Neural cell (in vitro differentiated cells): ENCODE measurements around the gene DHX30. TPM values are rescaled to one million over a fixed set of nuclear protein-coding genes. Genes with fewer than 3 reads are reported as not detected.

Source experiments
- H2AFZ ChIP-seq: fragments of 200-600, 300-800 bp; sonication (generic), shearing (Covaris generic); 2 replicates; pipeline ENCODE4 v1.6.0; 2014; ENCODE audit warnings: low read depth, mild to moderate bottlenecking, antibody characterized with exemption, low read length, moderate library complexity
- H3F3A ChIP-seq: fragments of 200-600 bp; shearing (Covaris generic); 2 replicates; pipeline ENCODE4 v1.6.1; 2016; ENCODE audit warnings: mild to moderate bottlenecking, moderate library complexity, mixed read lengths, antibody characterized with exemption, low read length; ENCODE audit not compliant: insufficient read depth, poor library complexity, severe bottlenecking
- H3K27ac ChIP-seq: fragments of 200-600, 300-800 bp; sonication (generic), shearing (Covaris generic); 2 replicates; pipeline ENCODE4 v1.5.1; 2014; ENCODE audit warnings: mild to moderate bottlenecking, low read length, moderate library complexity
- H3K27me3 ChIP-seq: fragments of 300-800, 200-600 bp; sonication (generic), shearing (Covaris generic); 2 replicates; pipeline ENCODE4 v1.6.0; 2014; ENCODE audit warnings: mild to moderate bottlenecking, low read depth, low read length, moderate library complexity; ENCODE audit not compliant: insufficient read depth
- H3K36me3 ChIP-seq: fragments of 300-800, 200-600 bp; sonication (generic), shearing (Covaris generic); 2 replicates; pipeline ENCODE4 v1.5.1; 2014; ENCODE audit warnings: mild to moderate bottlenecking, antibody characterized with exemption, low read length, moderate library complexity; ENCODE audit not compliant: insufficient read depth
- H3K4me2 ChIP-seq: fragments of 300-800, 200-600 bp; sonication (generic), shearing (Covaris generic); 2 replicates; pipeline ENCODE4 v1.6.0; 2014; ENCODE audit warnings: mild to moderate bottlenecking, low read length
- H3K4me3 ChIP-seq: fragments of 300-800, 200-600 bp; sonication (generic), shearing (Covaris generic); 2 replicates; pipeline ENCODE4 v1.5.1; 2014; ENCODE audit warnings: mild to moderate bottlenecking, low read length, moderate library complexity
- H3K79me2 ChIP-seq: fragments of 200-600 bp; shearing (Covaris generic); replicated peaks from 2 replicates; pipeline ENCODE4 v1.6.0; 2014; ENCODE audit warnings: mild to moderate bottlenecking, low read length, moderate library complexity; ENCODE audit not compliant: insufficient read depth
- H3K9ac ChIP-seq: fragments of 300-800, 200-600 bp; sonication (generic), shearing (Covaris generic); 2 replicates; pipeline ENCODE4 v1.6.1; 2016; ENCODE audit warnings: mild to moderate bottlenecking, low read length, mixed read lengths
- H3K9me2 ChIP-seq: fragments of 200-600 bp; shearing (Covaris generic); 2 replicates; pipeline ENCODE4 v1.6.1; 2016; ENCODE audit warnings: mild to moderate bottlenecking, low read length, mixed read lengths; ENCODE audit not compliant: insufficient read depth
- H3K9me3 ChIP-seq: fragments of 200-600, 300-800 bp; sonication (generic), shearing (Covaris generic); 2 replicates; pipeline ENCODE4 v1.6.1; 2016; ENCODE audit warnings: mild to moderate bottlenecking, mixed run types, low read length, moderate library complexity, mixed read lengths
- H4K20me1 ChIP-seq: fragments of 200-600 bp; shearing (Covaris generic); 2 replicates; pipeline ENCODE4 v1.6.1; 2016; ENCODE audit warnings: mild to moderate bottlenecking, mixed run types; ENCODE audit not compliant: insufficient read depth
- CTCF ChIP-seq: fragments of 450-650 bp; IDR thresholded peaks from 2 replicates; pipeline ENCODE4 v1.5.1; 2014; ENCODE audit warnings: antibody characterized with exemption, mild to moderate bottlenecking, moderate library complexity; ENCODE audit not compliant: poor library complexity, severe bottlenecking
- EP300 ChIP-seq: fragments of 450-650 bp; conservative IDR thresholded peaks from 2 replicates; pipeline ENCODE4 v1.6.1; 2014; ENCODE audit warnings: antibody characterized with exemption, mild to moderate bottlenecking, moderate library complexity; ENCODE audit not compliant: poor library complexity, severe bottlenecking
- EZH2 ChIP-seq: fragments of 200-600, 300-800 bp; shearing (Covaris generic), sonication (generic); IDR thresholded peaks from 2 replicates; pipeline ENCODE4 v1.6.1; 2014; ENCODE audit warnings: antibody characterized with exemption, low read length, borderline replicate concordance, mild to moderate bottlenecking; ENCODE audit not compliant: insufficient read depth, poor library complexity, severe bottlenecking
- MXI1 ChIP-seq: fragments of 450-650 bp; conservative IDR thresholded peaks from 2 replicates; pipeline ENCODE4 v1.6.1; 2014; ENCODE audit warnings: antibody characterized with exemption, mild to moderate bottlenecking; ENCODE audit not compliant: poor library complexity, severe bottlenecking
- POLR2AphosphoS5 ChIP-seq: IDR thresholded peaks from 2 replicates; pipeline ENCODE4 v1.6.1; 2012
- RAD21 ChIP-seq: fragments of 450-650 bp; conservative IDR thresholded peaks from 2 replicates; pipeline ENCODE4 v1.6.1; 2014; ENCODE audit warnings: antibody characterized with exemption, mild to moderate bottlenecking, moderate library complexity
- REST ChIP-seq: IDR thresholded peaks from 2 replicates; pipeline ENCODE4 v1.6.1; 2012; ENCODE audit warnings: borderline replicate concordance
- SMC3 ChIP-seq: fragments of 450-650 bp; conservative IDR thresholded peaks from 2 replicates; pipeline ENCODE4 v1.6.1; 2014; ENCODE audit warnings: antibody characterized with exemption, mild to moderate bottlenecking, moderate library complexity; ENCODE audit not compliant: poor library complexity
- TAF1 ChIP-seq: IDR thresholded peaks from 2 replicates; pipeline ENCODE4 v1.6.1; 2012; ENCODE audit warnings: low read depth
- polyA plus RNA-seq: library from polyadenylated mRNA; depleted of rRNA; stranded (reverse); fragments of >200 nt; gene quantifications from 2 replicates; pipeline ENCODE4 v1.2.3, GENCODE V29; 2014

The DHX30 gene
- polyA plus RNA-seq, 1 donor from 2014 or later, result 101 TPM

GRCh38 chr3:47847801-47848518, 45.0 kb downstream of the DHX30 start:
- Histone ChIP-seq H3K9ac (no peak overlapping the region), H3K27me3 (no peaks in the 10 kb centered on the region), H3K27ac (no peak overlapping the region), H3F3A (no peaks in the 10 kb centered on the region), H3K79me2 (no peaks in the 10 kb centered on the region), H3K4me3 (no peak overlapping the region), H3K36me3 (no peaks in the 10 kb centered on the region), H3K9me3 (no peaks in the 10 kb centered on the region), H2AFZ (no peak overlapping the region), H4K20me1 (no peaks in the 10 kb centered on the region), H3K4me2 (no peak overlapping the region), H3K9me2 (no peaks in the 10 kb centered on the region)
- TF ChIP-seq REST, result no peak
- no peak for TF ChIP-seq CTCF
- no peak for TF ChIP-seq EZH2
- no peak for TF ChIP-seq TAF1
- TF ChIP-seq POLR2AphosphoS5, result no peak
- no peak for TF ChIP-seq EP300
- no peak for TF ChIP-seq RAD21
- no peak for TF ChIP-seq SMC3
- TF ChIP-seq MXI1, result no peak

- H3K27ac ChIP-seq, result no peak overlapping the region
- no peak overlapping the region for H3K4me3 ChIP-seq
- H3F3A ChIP-seq, result no peaks in the 10 kb centered on the region
- H3K79me2 ChIP-seq, result no peaks in the 10 kb centered on the region
- no peaks in the 10 kb centered on the region for H3K9me2 ChIP-seq
- H3K4me2 ChIP-seq, result no peak overlapping the region
- TF ChIP-seq EZH2 (no peak), POLR2AphosphoS5 (no peak), REST (no peak), SMC3 (no peak), TAF1 (no peak), CTCF (no peak), EP300 (no peak), MXI1 (no peak), RAD21 (no peak)
- H3K9ac ChIP-seq, result no peak overlapping the region
- no peaks in the 10 kb centered on the region for H3K9me3 ChIP-seq
- no peaks in the 10 kb centered on the region for H3K27me3 ChIP-seq
- no peaks in the 10 kb centered on the region for H3K36me3 ChIP-seq
- no peaks in the 10 kb centered on the region for H4K20me1 ChIP-seq
- H2AFZ ChIP-seq, result no peak overlapping the region
Observed at GRCh38 chr3:47848599-47849117, 45.7 kb downstream of the DHX30 start.
